ENCODE results near the gene TUNAR.
A peak's percentile ranks its signal among the peaks of the same experiment; 100 is the strongest.

DNA sequence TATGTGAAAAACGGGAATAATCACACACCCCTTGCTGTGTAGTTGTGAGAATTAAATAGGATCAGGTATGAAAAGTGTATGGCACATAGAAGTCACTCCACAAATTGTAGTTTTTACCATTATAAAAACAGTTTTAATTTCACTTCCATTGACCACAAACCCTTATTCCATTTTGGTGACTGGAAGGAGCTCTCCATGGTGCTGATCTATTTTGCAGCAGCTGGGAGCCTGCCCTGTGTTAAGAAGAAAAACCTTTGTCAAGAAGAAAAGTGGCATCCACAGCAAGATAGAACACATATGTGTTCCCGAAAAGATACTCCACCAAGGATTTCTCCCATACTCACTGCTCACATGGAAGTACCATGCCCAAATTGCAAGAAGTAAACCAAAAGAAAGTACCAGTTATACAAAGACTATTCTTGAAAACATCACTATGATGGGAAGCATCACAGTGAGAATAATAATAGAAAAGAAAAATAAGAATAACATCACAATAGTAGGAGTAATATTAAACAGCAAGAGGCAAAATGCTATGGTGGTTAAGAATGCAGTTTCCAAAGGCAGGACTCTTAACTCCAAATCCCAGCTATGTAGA lies 58.7 kb downstream of the TUNAR start:
- TF ChIP-seq, protein P1, sequence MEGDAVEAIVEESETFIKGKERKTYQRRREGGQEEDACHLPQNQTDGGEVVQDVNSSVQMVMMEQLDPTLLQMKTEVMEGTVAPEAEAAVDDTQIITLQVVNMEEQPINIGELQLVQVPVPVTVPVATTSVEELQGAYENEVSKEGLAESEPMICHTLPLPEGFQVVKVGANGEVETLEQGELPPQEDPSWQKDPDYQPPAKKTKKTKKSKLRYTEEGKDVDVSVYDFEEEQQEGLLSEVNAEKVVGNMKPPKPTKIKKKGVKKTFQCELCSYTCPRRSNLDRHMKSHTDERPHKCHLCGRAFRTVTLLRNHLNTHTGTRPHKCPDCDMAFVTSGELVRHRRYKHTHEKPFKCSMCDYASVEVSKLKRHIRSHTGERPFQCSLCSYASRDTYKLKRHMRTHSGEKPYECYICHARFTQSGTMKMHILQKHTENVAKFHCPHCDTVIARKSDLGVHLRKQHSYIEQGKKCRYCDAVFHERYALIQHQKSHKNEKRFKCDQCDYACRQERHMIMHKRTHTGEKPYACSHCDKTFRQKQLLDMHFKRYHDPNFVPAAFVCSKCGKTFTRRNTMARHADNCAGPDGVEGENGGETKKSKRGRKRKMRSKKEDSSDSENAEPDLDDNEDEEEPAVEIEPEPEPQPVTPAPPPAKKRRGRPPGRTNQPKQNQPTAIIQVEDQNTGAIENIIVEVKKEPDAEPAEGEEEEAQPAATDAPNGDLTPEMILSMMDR (IDR thresholded peaks at IDR 0.05) = no peak
- TF ChIP-seq POLR2AphosphoS5 (IDR thresholded peaks at IDR 0.05; ENCODE audit: low read depth, low read length) = no peak
- TF ChIP-seq, protein P2, sequence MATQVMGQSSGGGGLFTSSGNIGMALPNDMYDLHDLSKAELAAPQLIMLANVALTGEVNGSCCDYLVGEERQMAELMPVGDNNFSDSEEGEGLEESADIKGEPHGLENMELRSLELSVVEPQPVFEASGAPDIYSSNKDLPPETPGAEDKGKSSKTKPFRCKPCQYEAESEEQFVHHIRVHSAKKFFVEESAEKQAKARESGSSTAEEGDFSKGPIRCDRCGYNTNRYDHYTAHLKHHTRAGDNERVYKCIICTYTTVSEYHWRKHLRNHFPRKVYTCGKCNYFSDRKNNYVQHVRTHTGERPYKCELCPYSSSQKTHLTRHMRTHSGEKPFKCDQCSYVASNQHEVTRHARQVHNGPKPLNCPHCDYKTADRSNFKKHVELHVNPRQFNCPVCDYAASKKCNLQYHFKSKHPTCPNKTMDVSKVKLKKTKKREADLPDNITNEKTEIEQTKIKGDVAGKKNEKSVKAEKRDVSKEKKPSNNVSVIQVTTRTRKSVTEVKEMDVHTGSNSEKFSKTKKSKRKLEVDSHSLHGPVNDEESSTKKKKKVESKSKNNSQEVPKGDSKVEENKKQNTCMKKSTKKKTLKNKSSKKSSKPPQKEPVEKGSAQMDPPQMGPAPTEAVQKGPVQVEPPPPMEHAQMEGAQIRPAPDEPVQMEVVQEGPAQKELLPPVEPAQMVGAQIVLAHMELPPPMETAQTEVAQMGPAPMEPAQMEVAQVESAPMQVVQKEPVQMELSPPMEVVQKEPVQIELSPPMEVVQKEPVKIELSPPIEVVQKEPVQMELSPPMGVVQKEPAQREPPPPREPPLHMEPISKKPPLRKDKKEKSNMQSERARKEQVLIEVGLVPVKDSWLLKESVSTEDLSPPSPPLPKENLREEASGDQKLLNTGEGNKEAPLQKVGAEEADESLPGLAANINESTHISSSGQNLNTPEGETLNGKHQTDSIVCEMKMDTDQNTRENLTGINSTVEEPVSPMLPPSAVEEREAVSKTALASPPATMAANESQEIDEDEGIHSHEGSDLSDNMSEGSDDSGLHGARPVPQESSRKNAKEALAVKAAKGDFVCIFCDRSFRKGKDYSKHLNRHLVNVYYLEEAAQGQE (IDR thresholded peaks at IDR 0.05; ENCODE audit: insufficient read depth in 1 of 2, low read depth in 2 of 2, low read length in 1 of 2) = peak; percentile 83 to 88
